NCI-H82 treated with DMSO at 0.1 percent for 48 hours (cell line): ENCODE data around the gene KCTD8.
"Not testable (repeated sequence)": the region's sequence is repeated elsewhere in the genome, so short reads cannot be mapped to it uniquely, and the experiment has no call there.

Experiments
- DNase-seq: peaks from one replicate; lab custom pipeline; 2025; ENCODE audit not compliant: unreplicated experiment; lab: John Stamatoyannopoulos, UW

KCTD8 gene

GRCh38 chr4:44167766-44168165, 280.8 kb downstream of the KCTD8 start:
- DNase-seq: not testable (repeated sequence)

DNA sequence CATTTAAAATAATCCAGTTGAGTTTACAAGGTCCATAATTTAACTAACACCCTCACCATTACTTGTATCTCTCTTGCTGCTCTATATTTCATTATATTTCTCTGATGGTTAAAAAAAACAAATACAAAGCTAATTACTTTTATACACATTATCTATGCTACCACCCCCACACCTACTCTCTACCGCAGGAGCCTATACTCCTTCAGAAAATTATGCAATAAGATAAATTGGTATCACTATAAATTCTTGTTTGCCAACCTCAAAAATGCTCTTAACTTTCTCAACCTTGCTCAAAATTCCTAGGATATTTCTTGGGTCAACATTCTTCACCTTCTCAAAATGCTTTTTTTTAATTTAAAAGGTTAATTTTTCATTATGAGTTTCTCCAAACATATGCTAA, 282.7 kb downstream of the KCTD8 start:
- no peak for DNase-seq

DNA sequence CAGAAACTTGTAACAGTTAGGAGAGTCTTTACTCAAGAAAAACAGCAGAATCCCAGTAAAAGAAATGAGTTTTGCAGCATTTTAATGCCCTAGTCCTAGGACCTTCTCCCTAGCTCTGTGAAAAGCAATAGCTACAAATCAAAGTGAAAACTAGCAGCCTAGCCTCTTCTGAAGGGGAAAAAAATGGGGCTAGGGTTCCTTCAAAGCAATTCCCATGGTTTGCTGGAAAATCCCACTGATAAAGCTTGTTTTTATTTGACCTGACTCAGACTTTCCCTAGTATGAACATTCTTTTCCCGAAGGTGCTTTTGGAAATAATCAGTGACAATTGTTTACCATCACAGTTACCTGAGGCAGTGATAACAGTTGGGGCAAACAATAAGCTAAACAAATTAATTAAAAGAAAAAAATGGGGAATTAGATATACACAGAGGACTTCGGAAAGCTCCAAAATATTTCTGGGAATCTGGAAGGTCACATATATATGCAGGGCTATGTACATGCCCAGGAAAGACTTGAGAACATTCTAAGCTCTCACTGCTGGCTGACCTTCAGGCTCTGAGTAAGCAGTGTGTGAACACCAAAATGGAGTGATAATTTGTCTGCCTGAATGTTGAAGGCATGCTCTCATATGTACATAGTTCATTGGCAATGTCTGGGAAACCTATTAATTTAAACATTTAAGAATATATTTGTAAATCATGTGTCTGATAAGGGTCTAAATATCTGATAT, 285.9 kb downstream of the KCTD8 start:
- DNase-seq: no peak

- DNase-seq: no peak
Observed at GRCh38 chr4:44161756-44162155, 286.9 kb downstream of the KCTD8 start.

DNA sequence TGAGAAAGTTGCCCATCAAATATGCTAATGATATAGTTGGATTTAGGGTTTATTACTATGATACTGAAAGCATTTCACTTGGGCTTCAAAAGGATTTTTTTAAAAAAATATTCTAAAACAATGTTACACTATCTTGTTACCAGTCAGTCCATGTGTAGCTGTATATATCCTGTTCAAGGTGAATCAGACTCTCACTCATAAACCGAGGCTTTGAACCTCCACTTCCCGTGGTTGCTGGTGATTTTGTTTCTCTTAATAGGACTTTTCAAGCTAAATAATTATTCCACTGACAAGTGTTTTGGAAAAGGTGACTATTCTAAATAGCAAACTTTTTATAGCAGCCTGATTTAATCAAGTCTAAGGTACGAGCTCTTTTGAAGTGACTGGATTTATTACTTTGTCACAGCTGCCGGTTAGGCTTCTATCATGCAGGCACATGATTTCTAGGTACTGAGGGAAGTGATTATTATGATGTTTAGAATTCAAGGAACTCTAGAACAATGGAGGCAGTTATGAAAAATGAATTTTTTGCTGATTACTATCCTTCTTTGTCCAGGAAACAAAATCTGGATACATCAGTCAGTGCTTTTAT, 287.7 kb downstream of the KCTD8 start:
- DNase-seq: no peak

DNA sequence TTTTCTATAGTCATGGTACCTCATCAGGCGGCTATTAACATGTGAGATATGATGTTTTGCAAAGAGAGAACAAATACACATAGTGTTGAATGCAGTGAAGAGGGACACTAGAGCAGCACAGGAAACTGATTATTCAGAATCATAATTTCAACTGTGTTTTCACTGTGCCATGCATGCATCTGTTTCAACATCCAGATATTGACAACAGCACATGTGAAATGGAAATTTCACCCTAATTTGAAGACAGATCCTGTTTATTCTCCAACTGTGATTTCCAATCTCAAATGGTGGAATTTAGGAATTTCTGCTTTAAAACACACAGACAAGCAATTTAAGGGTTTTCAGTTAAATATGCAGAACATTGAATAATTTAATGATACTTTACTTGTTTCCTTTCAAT, 288.6 kb downstream of the KCTD8 start:
- DNase-seq: no peak

GRCh38 chr4:44157611-44158277, 290.9 kb downstream of the KCTD8 start:
- no peak for DNase-seq

DNA sequence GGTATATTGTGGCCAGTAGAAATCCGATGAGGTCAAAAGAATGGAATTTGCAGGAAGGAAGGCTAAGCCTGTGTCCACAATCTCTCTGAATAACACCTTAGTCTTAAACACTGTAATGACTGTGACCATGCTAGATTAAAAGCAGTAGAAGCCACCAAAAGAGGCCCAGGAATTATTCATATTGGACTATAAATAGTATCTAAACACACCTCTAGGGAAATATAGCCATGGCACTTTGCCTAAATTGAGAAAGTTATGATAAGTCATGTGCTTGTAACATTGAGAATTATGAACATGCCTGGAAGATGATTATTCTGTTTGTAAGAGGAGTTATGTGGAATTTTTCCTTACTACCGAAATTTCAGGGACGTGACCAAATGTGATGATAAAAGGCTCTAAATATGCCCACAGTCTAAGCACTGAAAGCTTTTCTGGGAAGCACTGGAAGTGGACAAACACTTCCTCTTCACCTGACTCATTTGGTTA, 298.5 kb downstream of the KCTD8 start:
- no peak for DNase-seq

DNA sequence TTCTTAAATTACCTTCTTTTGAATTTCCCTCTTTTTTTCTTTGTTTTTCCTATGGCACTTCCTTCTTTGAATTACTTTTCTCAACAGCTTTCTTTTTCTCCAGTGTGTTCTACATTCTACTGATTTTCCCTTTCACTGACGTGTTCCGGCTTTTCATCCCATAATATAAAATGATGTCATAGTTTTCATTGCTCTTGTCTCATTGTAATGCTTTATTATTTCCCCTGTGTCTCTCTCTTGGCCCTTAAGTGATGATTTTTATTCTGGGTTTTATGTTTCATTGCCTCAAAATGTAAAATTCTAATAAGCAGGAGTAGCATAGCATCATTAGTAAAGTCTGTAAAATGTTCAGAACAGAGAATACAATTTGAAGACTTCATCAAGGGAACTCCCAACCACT, 299.3 kb downstream of the KCTD8 start:
- DNase-seq: no peak

GRCh38 chr4:44147571-44148075, 301.0 kb downstream of the KCTD8 start:
- DNase-seq: no peak

- DNase-seq: no peak
Observed at GRCh38 chr4:44146516-44146915, 302.1 kb downstream of the KCTD8 start.

GRCh38 chr4:44145868-44146267, 302.7 kb downstream of the KCTD8 start:
- no peak for DNase-seq

DNA sequence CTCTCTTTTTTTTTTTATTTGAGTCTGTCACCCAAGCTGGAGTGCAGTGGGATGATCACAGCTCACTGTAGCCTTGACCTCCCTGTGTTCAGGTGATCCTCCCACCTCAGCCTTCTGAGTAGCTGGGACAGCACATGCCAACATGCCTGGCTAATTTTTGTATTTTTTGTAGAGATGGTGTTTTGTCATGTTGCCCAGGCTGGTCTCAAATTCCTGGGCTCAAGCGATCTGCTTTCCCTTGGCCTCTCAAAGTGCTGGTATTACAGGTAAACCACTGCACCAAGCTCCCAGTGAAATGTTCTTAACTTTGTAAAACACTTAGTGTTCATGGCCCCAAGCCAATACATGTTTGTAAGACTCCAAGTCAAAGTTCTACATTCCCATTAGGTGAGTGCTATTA, 316.1 kb downstream of the KCTD8 start:
- DNase-seq: no peak
